BLaER1 treated with 17β-estradiol and CSF1 and Interleukin-3, amounts not matched to agents 10 nM and 100 nM (cell line): ENCODE results near the gene OR5B3.

Experiments used
- H3K27ac ChIP-seq, 11 experiments: shearing (Covaris generic); formaldehyde crosslinking; 2 replicates each; pipeline ENCODE4 v1.8.1; 2022
- H3K27me3 ChIP-seq, 11 experiments: shearing (Covaris generic); formaldehyde crosslinking; 2 replicates each; pipeline ENCODE4 v1.8.1; 2022
- H3K36me3 ChIP-seq, 11 experiments: shearing (Covaris generic); formaldehyde crosslinking; 2 replicates each; pipeline ENCODE4 v1.8.1; 2022
- H3K4me1 ChIP-seq, 10 experiments: shearing (Covaris generic); formaldehyde crosslinking; 2 replicates each; pipeline ENCODE4 v1.8.1; 2022
- H3K4me2 ChIP-seq, 11 experiments: shearing (Covaris generic); formaldehyde crosslinking; 2 replicates each; pipeline ENCODE4 v1.8.1; 2022
- H3K4me3 ChIP-seq, 10 experiments: shearing (Covaris generic); formaldehyde crosslinking; 2 replicates each; pipeline ENCODE4 v1.8.1; 2022
- H3K9ac ChIP-seq, 11 experiments: shearing (Covaris generic); formaldehyde crosslinking; 2 replicates each; pipeline ENCODE4 v1.8.1; 2022
- H3K9me3 ChIP-seq, 11 experiments: shearing (Covaris generic); formaldehyde crosslinking; replicated peaks in 1 of 11; 2 replicates each; pipeline ENCODE4 v1.8.1; 2022
- H4K20me1 ChIP-seq, 11 experiments: shearing (Covaris generic); formaldehyde crosslinking; 2 replicates each; pipeline ENCODE4 v1.8.1; 2022
- Cebpa-rat ChIP-seq, 11 experiments: shearing (Covaris generic); IDR thresholded peaks; 2 replicates each; pipeline ENCODE4 v1.8.1; 2022

The OR5B3 gene

GRCh38 chr11:58395581-58395980 is 11.1 kb downstream of the OR5B3 start:
- H3K9ac ChIP-seq: no peak overlapping the region
- no peak overlapping the region for H3K27ac ChIP-seq
- no peaks in the 10 kb centered on the region for H3K27me3 ChIP-seq
- no peaks in the 10 kb centered on the region for H3K4me1 ChIP-seq
- H3K4me2 ChIP-seq: no peak overlapping the region
- TF ChIP-seq Cebpa-rat (IDR thresholded peaks at IDR 0.05): no peak
- H3K4me3 ChIP-seq: no peak overlapping the region
- H3K9me3 ChIP-seq: peaks cover 13 to 24% (median 18%) of the 10 kb centered on the region in 11 experiments
- H4K20me1 ChIP-seq: no peaks in the 10 kb centered on the region
- no peaks in the 10 kb centered on the region for H3K36me3 ChIP-seq

- no peaks in the 10 kb centered on the region for H3K27me3 ChIP-seq
- no peak overlapping the region for H3K4me2 ChIP-seq
Observed at GRCh38 chr11:58394195-58394594, 12.5 kb downstream of the OR5B3 start.

DNA sequence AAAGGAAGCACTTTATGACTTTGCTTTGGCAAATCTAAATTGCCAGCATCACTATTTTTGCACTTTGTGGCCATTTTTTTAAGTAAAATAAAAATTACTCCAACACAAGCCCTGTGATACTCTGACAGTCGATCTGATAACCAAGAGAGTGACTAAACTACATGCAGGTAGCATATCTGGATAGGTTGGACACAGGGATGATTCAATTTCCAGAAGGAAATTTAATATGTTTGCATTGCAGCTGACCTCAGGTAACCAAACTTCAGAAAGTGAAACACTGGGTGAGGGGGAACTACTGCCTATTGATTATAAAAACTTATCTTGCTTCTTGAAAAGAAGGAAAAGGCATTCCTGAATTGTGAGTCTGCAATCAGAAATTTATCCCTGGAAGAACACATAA is 13.9 kb downstream of the OR5B3 start:
- Histone ChIP-seq H3K9ac (no peak overlapping the region), H3K9me3 (peaks cover 13 to 24% (median 18%) of the 10 kb centered on the region in 11 experiments), H3K4me1 (no peaks in the 10 kb centered on the region), H3K27me3 (no peaks in the 10 kb centered on the region), H3K4me2 (no peak overlapping the region), H4K20me1 (no peaks in the 10 kb centered on the region), H3K27ac (no peak overlapping the region), H3K36me3 (no peaks in the 10 kb centered on the region), H3K4me3 (no peak overlapping the region)
- no peak for TF ChIP-seq Cebpa-rat (IDR thresholded peaks at IDR 0.05)

More at GRCh38 chr11:58394195-58394594, 12.5 kb downstream of the OR5B3 start:
- Histone ChIP-seq H3K9ac (no peak overlapping the region), H3K36me3 (no peaks in the 10 kb centered on the region), H3K9me3 (peaks cover 13 to 24% (median 18%) of the 10 kb centered on the region in 11 experiments), H4K20me1 (no peaks in the 10 kb centered on the region), H3K27ac (no peak overlapping the region), H3K4me3 (no peak overlapping the region), H3K4me1 (no peaks in the 10 kb centered on the region)
- TF ChIP-seq Cebpa-rat (IDR thresholded peaks at IDR 0.05): no peak

DNA sequence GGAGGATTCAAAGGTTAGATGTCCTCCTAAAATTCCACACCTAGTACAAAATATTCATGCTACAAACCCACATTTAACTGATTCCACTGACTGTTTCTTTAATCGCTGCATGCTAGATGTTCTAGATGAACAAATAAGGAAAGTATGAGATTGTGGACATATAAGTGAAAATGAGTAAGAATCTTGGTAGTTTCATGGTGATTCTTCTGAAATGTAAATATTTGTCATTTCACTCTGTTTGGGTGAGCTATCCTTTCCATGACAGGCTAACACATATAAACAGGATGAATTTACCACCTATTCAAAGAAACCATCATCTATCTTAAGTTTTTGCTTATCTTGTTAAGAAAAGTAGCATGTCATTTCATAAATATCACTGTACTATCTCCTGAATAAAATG is 14.8 kb downstream of the OR5B3 start:
- TF ChIP-seq Cebpa-rat (IDR thresholded peaks at IDR 0.05): no peak
- Histone ChIP-seq H4K20me1 (no peaks in the 10 kb centered on the region), H3K27ac (no peak overlapping the region), H3K9me3 (peaks cover 13 to 24% (median 18%) of the 10 kb centered on the region in 11 experiments), H3K4me3 (no peak overlapping the region), H3K4me1 (no peaks in the 10 kb centered on the region), H3K9ac (no peak overlapping the region), H3K36me3 (no peaks in the 10 kb centered on the region), H3K4me2 (no peak overlapping the region), H3K27me3 (no peaks in the 10 kb centered on the region)

GRCh38 chr11:58390551-58391063 is 16.1 kb downstream of the OR5B3 start:
- Histone ChIP-seq H3K36me3 (no peaks in the 10 kb centered on the region), H3K27ac (no peak overlapping the region), H3K4me2 (no peak overlapping the region), H3K4me1 (no peaks in the 10 kb centered on the region), H3K9ac (no peak overlapping the region), H4K20me1 (no peaks in the 10 kb centered on the region), H3K9me3 (peaks cover 12 to 22% (median 16%) of the 10 kb centered on the region in 11 experiments), H3K4me3 (no peak overlapping the region), H3K27me3 (no peaks in the 10 kb centered on the region)
- no peak for TF ChIP-seq Cebpa-rat (IDR thresholded peaks at IDR 0.05)

GRCh38 chr11:58358969-58359368 is 47.7 kb downstream of the OR5B3 start, which contains the start of gene OR5B17:
Gene OR5B17 (minus strand): TSS chr11:58359069. CDS start chr11:58359069, 0 bp downstream.
- Histone ChIP-seq H3K9ac (no peak within 1 kb of the TSS), H4K20me1 (no peaks in the 10 kb centered on the region), H3K4me1 (no peaks in the 10 kb centered on the region), H3K9me3 (no peaks in the 10 kb centered on the region), H3K4me2 (no peak within 1 kb of the TSS), H3K27ac (no peak within 1 kb of the TSS), H3K27me3 (no peaks in the 10 kb centered on the region), H3K36me3 (no peaks in the 10 kb centered on the region), H3K4me3 (no peak within 1 kb of the TSS)
- TF ChIP-seq Cebpa-rat (IDR thresholded peaks at IDR 0.05): no peak

DNA sequence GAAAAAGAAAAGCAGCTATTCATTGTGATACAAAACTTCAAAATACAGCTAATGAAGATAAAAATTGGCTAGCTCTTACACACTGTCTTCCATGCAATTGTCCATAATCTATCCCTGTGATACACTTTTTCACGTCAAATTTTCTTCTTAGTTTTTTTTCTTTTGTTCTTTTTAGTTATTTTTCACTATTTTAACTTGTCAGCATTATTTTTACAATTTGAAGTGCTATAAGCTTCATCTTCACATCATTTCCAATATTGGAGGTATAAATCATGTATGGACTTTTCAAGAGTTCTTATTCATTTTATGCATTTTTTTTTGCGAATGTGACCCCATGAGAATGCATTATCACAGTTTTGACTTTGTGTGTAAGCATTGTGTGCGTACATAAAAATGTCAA is 51.9 kb downstream of the OR5B3 start:
- no peak overlapping the region for H3K4me3 ChIP-seq
- no peak overlapping the region for H3K4me2 ChIP-seq
- no peaks in the 10 kb centered on the region for H3K27me3 ChIP-seq
- no peak overlapping the region for H3K9ac ChIP-seq
- no peak overlapping the region for H3K27ac ChIP-seq
- H3K4me1 ChIP-seq: no peaks in the 10 kb centered on the region
- no peaks in the 10 kb centered on the region for H4K20me1 ChIP-seq
- no peaks in the 10 kb centered on the region for H3K36me3 ChIP-seq
- no peaks in the 10 kb centered on the region for H3K9me3 ChIP-seq
- TF ChIP-seq Cebpa-rat (IDR thresholded peaks at IDR 0.05): no peak
